NCI-H446 (cell line): Measurements from ENCODE around the gene PNMA6E.

Experiments used
- DNase-seq, 2 experiments: peaks; one replicate each; lab custom pipeline; 2025; lab: John Stamatoyannopoulos, UW

PNMA6E gene

GRCh38 chrX:153401133-153401764 lies at the start of gene PNMA6E:
TSS of gene PNMA6E (minus strand) at chrX:153401350. CDS start at chrX:153398849, 2,501 bp downstream.
- no peak for DNase-seq

GRCh38 chrX:153450949-153451277 lies 49.8 kb upstream of the PNMA6E start:
- no peak for DNase-seq

- no peak for DNase-seq
These were observed 49.2 kb upstream of the PNMA6E start for GRCh38 chrX:153450114-153450948.

- no peak for DNase-seq
These were observed 48.4 kb upstream of the PNMA6E start for GRCh38 chrX:153449368-153450113.

- no peak for DNase-seq
These were observed 47.6 kb upstream of the PNMA6E start for GRCh38 chrX:153448556-153449367.

GRCh38 chrX:153447581-153447960 lies 46.4 kb upstream of the PNMA6E start:
- no peak for DNase-seq

- no peak for DNase-seq
These were observed 45.9 kb upstream of the PNMA6E start for GRCh38 chrX:153446950-153447580.

GRCh38 chrX:153446636-153446936 lies 45.4 kb upstream of the PNMA6E start:
- no peak for DNase-seq

GRCh38 chrX:153445856-153446635 lies 44.9 kb upstream of the PNMA6E start, which contains the start of gene TREX2:
TSS of gene TREX2 (minus strand) at chrX:153446056. CDS start at chrX:153445430, 626 bp downstream.
- DNase-seq: no peak

- no peak for DNase-seq
These were observed 44.1 kb upstream of the PNMA6E start for GRCh38 chrX:153445106-153445855.

- no peak for DNase-seq
These were observed 43.3 kb upstream of the PNMA6E start for GRCh38 chrX:153444333-153445011.

GRCh38 chrX:153443476-153444332 lies 42.6 kb upstream of the PNMA6E start:
- DNase-seq: no peak

GRCh38 chrX:153442463-153442862 lies 41.3 kb upstream of the PNMA6E start:
- no peak for DNase-seq

- DNase-seq: no peak
These were observed 40.8 kb upstream of the PNMA6E start for GRCh38 chrX:153441981-153442380.

GRCh38 chrX:153441296-153441695 lies 40.1 kb upstream of the PNMA6E start:
- DNase-seq: no peak

GRCh38 chrX:153440556-153441135 lies 39.5 kb upstream of the PNMA6E start:
- no peak for DNase-seq

- DNase-seq: no peak
These were observed 38.8 kb upstream of the PNMA6E start for GRCh38 chrX:153439977-153440376.

GRCh38 chrX:153438532-153438931 lies 37.4 kb upstream of the PNMA6E start:
- DNase-seq: peak in 1 of 2 experiments; percentile 6
